MM.1S (cell line): Measurements from ENCODE around the gene PROCA1.

Experiments used
- DNase-seq: peaks from one replicate; pipeline ENCODE4 v3.0.0-alpha.2; 2015
- H2AFZ ChIP-seq: fragments of 300-600 bp; sonication (generic); 2 replicates; pipeline ENCODE4 v1.6.0; 2016; ENCODE audit warnings: antibody characterized with exemption, low read length
- H3F3A ChIP-seq: fragments of 300-600 bp; sonication (generic); 2 replicates; pipeline ENCODE4 v1.6.1; 2016; ENCODE audit warnings: mild to moderate bottlenecking, antibody characterized with exemption, low read length, moderate library complexity, mixed read lengths; ENCODE audit not compliant: insufficient read depth
- H3K27ac ChIP-seq: fragments of 300-600 bp; sonication (generic); 2 replicates; pipeline ENCODE4 v1.5.1; 2016; ENCODE audit warnings: mild to moderate bottlenecking, low read length
- H3K27me3 ChIP-seq: fragments of 300-600 bp; sonication (generic); replicated peaks from 2 replicates; pipeline ENCODE4 v1.6.0; 2016; ENCODE audit warnings: low read length; ENCODE audit not compliant: insufficient read depth
- H3K36me3 ChIP-seq: fragments of 300-600 bp; sonication (generic); replicated peaks from 2 replicates; pipeline ENCODE4 v1.6.1; 2016; ENCODE audit warnings: mild to moderate bottlenecking, low read length, mixed read lengths; ENCODE audit not compliant: insufficient read depth
- H3K4me1 ChIP-seq: fragments of 300-600 bp; sonication (generic); 2 replicates; pipeline ENCODE4 v1.6.1; 2016; ENCODE audit warnings: low read length, mixed read lengths
- H3K4me2 ChIP-seq: fragments of 300-600 bp; sonication (generic); 2 replicates; pipeline ENCODE4 v1.6.0; 2016; ENCODE audit warnings: low read depth, low read length
- H3K4me3 ChIP-seq: fragments of 300-600 bp; sonication (generic); 2 replicates; pipeline ENCODE4 v1.5.1; 2016; ENCODE audit warnings: low read length, mixed read lengths
- H3K79me2 ChIP-seq: fragments of 300-600 bp; sonication (generic); 2 replicates; pipeline ENCODE4 v1.6.1; 2016; ENCODE audit warnings: mixed run types, low read length, mixed read lengths
- H3K9ac ChIP-seq: fragments of 300-600 bp; sonication (generic); 2 replicates; pipeline ENCODE4 v1.6.1; 2016; ENCODE audit warnings: low read length, mixed read lengths
- H3K9me2 ChIP-seq: fragments of 300-600 bp; sonication (generic); replicated peaks from 2 replicates; pipeline ENCODE4 v1.6.1; 2016; ENCODE audit warnings: mild to moderate bottlenecking, low read length, mixed read lengths; ENCODE audit not compliant: insufficient read depth
- H3K9me3 ChIP-seq: fragments of 300-600 bp; sonication (generic); replicated peaks from 2 replicates; pipeline ENCODE4 v1.6.1; 2016; ENCODE audit warnings: mild to moderate bottlenecking, low read length, mixed read lengths; ENCODE audit not compliant: insufficient read depth
- H4K20me1 ChIP-seq: fragments of 300-600 bp; sonication (generic); 2 replicates; pipeline ENCODE4 v1.6.1; 2016; ENCODE audit warnings: mild to moderate bottlenecking, low read length, moderate library complexity, mixed read lengths; ENCODE audit not compliant: insufficient read depth
- CTCF ChIP-seq: fragments of 300-600 bp; sonication (generic); IDR thresholded peaks from 2 replicates; pipeline ENCODE4 v1.5.1; 2016; ENCODE audit warnings: antibody characterized with exemption, low read length, mixed read lengths
- EZH2 ChIP-seq: fragments of 300-600 bp; sonication (generic); optimal IDR thresholded peaks from 2 replicates; pipeline ENCODE3; 2017; ENCODE audit warnings: low read depth, mild to moderate bottlenecking, antibody characterized with exemption, low read length, mixed read lengths
- EZH2phosphoT487 ChIP-seq: fragments of 300-600 bp; sonication (generic); IDR thresholded peaks from 2 replicates; pipeline ENCODE4 v1.6.1; 2018; ENCODE audit warnings: antibody characterized with exemption, low read length

The PROCA1 gene

GRCh38 chr17:28700830-28701492 is 10.7 kb downstream of the PROCA1 start:
- H3F3A ChIP-seq: no peaks in the 10 kb centered on the region

DNA sequence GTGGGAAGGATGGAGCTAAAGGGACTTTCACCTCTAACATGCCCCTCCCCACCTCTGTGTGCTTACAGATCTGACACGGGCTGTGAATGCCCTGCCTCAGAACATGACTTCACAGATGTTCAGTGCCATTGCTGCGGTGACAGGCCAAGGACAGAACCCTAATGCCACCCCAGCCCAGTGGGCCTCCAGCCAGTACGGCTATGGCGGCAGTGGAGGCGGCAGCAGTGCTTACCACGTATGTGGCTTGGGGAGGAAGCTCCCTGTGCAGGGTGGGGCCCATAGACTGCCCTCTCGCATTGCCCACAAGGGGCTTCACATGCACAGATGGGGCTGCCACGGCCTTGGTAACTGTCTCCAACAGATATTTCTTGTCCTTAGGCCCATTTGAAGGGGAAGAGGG is 11.4 kb downstream of the PROCA1 start:
- no peak overlapping the region for H3K27ac ChIP-seq
- no peak overlapping the region for H3K4me3 ChIP-seq
- H3K9ac ChIP-seq: no peak overlapping the region
- no peaks in the 10 kb centered on the region for H3K4me1 ChIP-seq
- no peaks in the 10 kb centered on the region for H3K9me2 ChIP-seq
- TF ChIP-seq EZH2 (no peak), EZH2phosphoT487 (no peak), CTCF (no peak)
- H3K4me2 ChIP-seq: no peak overlapping the region
- H2AFZ ChIP-seq: no peak overlapping the region
- H3K79me2 ChIP-seq: no peaks in the 10 kb centered on the region
- H3K9me3 ChIP-seq: no peaks in the 10 kb centered on the region
- no peaks in the 10 kb centered on the region for H4K20me1 ChIP-seq
- no peak for DNase-seq
- no peaks in the 10 kb centered on the region for H3F3A ChIP-seq
- H3K36me3 ChIP-seq: peaks cover 9% of the 10 kb centered on the region
- H3K27me3 ChIP-seq: no peaks in the 10 kb centered on the region

More at GRCh38 chr17:28700830-28701492, 10.7 kb downstream of the PROCA1 start:
- H2AFZ ChIP-seq: no peak overlapping the region
- no peaks in the 10 kb centered on the region for H4K20me1 ChIP-seq
- H3K27ac ChIP-seq: no peak overlapping the region
- no peaks in the 10 kb centered on the region for H3K27me3 ChIP-seq
- no peaks in the 10 kb centered on the region for H3K9me2 ChIP-seq
- no peaks in the 10 kb centered on the region for H3K9me3 ChIP-seq
- no peaks in the 10 kb centered on the region for H3K4me1 ChIP-seq
- H3K4me2 ChIP-seq: no peak overlapping the region
- no peak overlapping the region for H3K9ac ChIP-seq
- peaks cover 9% of the 10 kb centered on the region for H3K36me3 ChIP-seq
- DNase-seq: no peak
- no peaks in the 10 kb centered on the region for H3K79me2 ChIP-seq
- TF ChIP-seq EZH2phosphoT487 (no peak), EZH2 (no peak), CTCF (no peak)
- no peak overlapping the region for H3K4me3 ChIP-seq

GRCh38 chr17:28698253-28698941 is 13.3 kb downstream of the PROCA1 start:
- no peak for DNase-seq
- Histone ChIP-seq H3K4me1 (no peaks in the 10 kb centered on the region), H3K9me2 (no peaks in the 10 kb centered on the region), H3K27ac (no peak overlapping the region), H3F3A (no peaks in the 10 kb centered on the region), H3K27me3 (no peaks in the 10 kb centered on the region), H4K20me1 (no peaks in the 10 kb centered on the region), H3K79me2 (no peaks in the 10 kb centered on the region), H3K9me3 (no peaks in the 10 kb centered on the region), H3K9ac (no peak overlapping the region), H3K4me2 (no peak overlapping the region), H3K36me3 (peaks cover 9% of the 10 kb centered on the region), H2AFZ (no peak overlapping the region), H3K4me3 (no peak overlapping the region)
- TF ChIP-seq CTCF (no peak), EZH2 (no peak), EZH2phosphoT487 (no peak)
